Lower leg skin (tissue), 3 donors: ENCODE data around the gene KBTBD4.

Experiments used
- POLR2A ChIP-seq, 2 donors: fragments of 450-650 bp; IDR thresholded peaks; one replicate each; pipeline ENCODE4 v1.6.1; 2016 to 2017; ENCODE audit warnings: antibody characterized with exemption in 2 of 2, mild to moderate bottlenecking in 1 of 2, moderate library complexity in 1 of 2
- TF ChIP-seq, protein P1 (sequence below), 3 donors: fragments of 450-650 bp; IDR thresholded peaks; one replicate each; pipeline ENCODE4 v1.5.1; 2016; ENCODE audit warnings: antibody characterized with exemption in 3 of 3, mild to moderate bottlenecking in 3 of 3, moderate library complexity in 2 of 3

DNA sequence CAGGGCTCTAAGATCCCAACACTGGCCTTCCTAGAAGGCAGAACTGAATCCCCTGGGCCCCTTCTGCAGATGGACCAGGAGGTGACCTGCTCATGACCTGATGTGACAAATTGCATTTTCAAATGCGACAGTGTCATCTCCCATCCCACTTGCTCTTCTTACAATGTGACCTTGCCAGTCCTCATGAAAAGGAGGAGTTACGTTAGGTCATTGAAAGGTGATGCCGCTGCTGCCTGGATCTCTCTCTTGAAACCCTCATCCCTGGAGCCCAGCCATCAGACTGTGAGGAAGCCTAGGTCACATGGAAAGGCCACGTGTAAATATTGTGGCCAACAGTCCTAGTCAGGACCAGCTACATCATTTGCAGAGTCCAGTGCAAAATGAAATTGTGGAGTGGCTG lies 21.1 kb upstream of the KBTBD4 start:
- TF ChIP-seq, protein P1, sequence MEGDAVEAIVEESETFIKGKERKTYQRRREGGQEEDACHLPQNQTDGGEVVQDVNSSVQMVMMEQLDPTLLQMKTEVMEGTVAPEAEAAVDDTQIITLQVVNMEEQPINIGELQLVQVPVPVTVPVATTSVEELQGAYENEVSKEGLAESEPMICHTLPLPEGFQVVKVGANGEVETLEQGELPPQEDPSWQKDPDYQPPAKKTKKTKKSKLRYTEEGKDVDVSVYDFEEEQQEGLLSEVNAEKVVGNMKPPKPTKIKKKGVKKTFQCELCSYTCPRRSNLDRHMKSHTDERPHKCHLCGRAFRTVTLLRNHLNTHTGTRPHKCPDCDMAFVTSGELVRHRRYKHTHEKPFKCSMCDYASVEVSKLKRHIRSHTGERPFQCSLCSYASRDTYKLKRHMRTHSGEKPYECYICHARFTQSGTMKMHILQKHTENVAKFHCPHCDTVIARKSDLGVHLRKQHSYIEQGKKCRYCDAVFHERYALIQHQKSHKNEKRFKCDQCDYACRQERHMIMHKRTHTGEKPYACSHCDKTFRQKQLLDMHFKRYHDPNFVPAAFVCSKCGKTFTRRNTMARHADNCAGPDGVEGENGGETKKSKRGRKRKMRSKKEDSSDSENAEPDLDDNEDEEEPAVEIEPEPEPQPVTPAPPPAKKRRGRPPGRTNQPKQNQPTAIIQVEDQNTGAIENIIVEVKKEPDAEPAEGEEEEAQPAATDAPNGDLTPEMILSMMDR (IDR thresholded peaks at IDR 0.05) = no peak
- TF ChIP-seq POLR2A (IDR thresholded peaks at IDR 0.05) = no peak
